Right renal pelvis (tissue), 4 donors: ENCODE measurements around the gene EPHA7. TPM values are rescaled to one million over a fixed set of nuclear protein-coding genes. Genes with fewer than 3 reads are reported as not detected.

Source experiments
- DNase-seq, 4 donors: peaks; one replicate each; pipeline ENCODE4 v3.0.0-alpha.2; 2013; ENCODE audit warnings: low read depth in 4 of 4, low spot score in 3 of 4, missing footprints in 1 of 4
- polyA plus RNA-seq, 4 donors: library from polyadenylated mRNA; unstranded; fragments of 120-200 nt; gene quantifications; one replicate each; pipeline ENCODE4 v1.2.1, GENCODE V29; 2013; ENCODE audit not compliant: insufficient read length in 4 of 4

EPHA7 gene
- polyA plus RNA-seq, 4 donors, result 38.8 to 52.9 (median 47.9) TPM

DNA sequence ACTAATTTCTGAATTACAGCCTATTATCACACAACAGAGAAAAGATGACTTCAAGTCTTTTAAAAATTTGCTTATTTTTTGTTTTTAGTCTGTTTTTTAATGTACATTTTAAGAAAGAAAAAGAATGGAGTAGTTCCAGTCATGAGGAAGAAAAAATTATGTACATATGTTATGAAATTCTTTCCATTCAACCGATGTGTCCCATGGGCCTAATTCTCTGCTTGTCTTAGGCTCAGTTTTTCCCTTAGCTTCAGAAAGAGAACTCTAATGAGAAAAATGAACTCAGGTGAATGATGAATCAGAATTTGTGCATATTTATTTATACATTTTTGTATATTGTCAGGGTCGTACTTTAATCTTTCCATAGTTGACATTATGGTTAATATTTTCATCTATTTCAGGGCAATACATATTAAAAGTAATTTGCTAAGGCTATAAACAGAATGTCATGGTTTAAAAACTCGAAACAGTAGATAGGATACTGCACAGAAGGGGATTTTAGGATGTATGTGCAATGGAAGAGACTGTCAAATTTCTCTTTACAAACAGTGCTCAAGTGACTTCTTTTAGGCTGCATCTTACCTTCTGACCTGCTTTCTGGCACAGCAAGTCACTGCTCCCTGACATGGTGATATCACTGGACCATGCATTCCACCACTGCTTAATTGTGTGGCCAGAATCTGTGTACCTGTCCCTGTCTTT, 153.1 kb downstream of the EPHA7 start:
- DNase-seq, result no peak

DNA sequence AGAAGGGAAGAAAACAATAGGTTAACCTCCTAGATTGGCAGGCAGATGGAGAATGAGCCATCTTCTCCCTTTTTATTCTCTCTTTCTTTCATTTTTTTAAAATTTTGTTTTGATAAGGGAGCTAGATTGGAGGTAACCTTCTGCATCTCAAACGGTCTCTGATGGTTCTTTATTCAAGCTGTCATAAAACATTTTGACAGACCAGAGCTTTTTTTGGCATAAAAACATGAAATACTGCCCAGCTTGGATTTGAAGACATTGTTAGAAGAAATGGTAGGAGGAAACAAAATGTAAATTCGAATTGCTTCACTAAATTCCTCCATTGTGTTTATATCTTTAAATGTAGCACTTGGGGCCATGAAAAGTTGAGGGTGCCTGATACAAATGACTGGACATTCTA, 158.5 kb downstream of the EPHA7 start:
- no peak for DNase-seq

DNA sequence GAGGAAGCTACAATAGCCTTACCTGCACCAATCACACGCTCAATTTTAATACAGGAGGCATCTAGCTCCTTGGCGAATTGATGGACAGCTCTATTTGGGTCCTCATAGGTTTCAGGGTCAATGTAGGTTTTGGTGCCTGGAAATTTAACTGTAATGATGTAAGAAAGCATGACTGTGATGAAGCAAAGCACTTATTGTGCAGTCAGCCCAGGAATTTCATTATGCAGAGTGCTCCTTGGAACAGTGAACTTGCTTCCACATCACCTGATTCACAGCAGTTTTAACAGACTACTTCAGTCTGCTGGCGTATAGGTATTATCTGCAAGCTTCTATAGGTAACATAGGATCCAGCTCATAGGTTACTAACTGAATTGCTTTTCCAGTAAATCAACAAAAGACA, 160.0 kb downstream of the EPHA7 start:
- DNase-seq, result no peak

DNA sequence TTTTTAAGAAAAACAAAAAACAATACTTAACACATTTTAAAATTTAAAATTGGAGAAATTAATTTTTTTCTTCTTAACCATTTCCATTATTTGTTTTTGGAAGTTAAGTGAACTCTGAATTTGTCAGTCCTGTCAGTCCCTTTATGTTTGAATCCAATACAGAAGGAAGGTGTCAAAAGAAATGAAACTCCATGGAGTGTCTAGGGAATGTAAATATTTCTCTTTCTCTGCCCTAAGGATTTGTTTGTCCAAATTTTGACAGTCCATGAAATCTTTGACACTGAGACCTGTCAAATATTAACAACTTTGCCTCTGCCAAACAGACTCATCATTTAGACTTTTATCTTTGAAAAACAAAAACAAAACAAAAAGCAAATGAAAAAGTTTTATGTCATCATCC, 166.4 kb downstream of the EPHA7 start:
- no peak for DNase-seq

DNA sequence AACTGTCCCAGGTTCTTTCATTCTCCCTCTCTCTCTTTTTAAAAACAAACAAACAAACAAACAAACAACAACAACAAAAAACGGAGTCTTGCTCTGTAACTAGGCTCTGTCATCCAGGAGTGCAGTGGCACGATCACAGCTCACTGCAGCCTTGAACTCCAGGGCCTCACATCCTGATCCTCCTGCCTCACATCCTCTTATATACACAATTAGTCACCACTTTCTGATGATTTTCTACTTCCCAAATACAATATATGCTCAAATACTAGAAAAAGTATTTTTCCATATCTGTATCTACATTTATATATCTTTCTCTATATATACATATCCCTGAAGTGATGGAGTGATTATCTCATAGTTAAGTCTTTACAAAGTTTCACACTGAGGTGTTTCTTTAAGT, 170.7 kb downstream of the EPHA7 start:
- DNase-seq, result no peak

DNA sequence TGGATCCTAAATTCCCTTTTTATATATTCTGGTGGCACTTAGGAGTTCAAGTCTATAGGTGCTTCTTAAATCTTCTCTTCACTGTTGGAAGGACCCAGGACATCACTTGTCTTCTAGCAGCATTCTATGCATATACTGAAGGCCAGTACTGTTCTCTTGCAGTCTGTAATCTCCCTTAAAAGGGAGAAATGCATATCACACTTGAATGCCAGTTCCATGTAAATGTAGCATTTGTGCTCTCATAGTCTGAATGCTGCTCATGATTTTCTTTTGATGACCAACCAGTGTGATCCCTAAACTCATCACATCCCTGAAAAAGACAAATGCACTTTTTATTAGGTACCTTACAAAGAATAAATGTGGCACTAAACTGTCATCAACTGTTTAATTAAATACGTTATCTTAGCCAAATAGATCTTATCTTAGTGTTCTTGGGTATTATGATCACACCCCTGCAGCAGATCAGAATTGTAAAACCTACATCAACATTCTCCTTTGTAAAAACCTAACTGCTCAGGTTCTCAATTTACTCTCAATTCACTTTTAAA, 176.1 kb downstream of the EPHA7 start:
- DNase-seq, result no peak

DNA sequence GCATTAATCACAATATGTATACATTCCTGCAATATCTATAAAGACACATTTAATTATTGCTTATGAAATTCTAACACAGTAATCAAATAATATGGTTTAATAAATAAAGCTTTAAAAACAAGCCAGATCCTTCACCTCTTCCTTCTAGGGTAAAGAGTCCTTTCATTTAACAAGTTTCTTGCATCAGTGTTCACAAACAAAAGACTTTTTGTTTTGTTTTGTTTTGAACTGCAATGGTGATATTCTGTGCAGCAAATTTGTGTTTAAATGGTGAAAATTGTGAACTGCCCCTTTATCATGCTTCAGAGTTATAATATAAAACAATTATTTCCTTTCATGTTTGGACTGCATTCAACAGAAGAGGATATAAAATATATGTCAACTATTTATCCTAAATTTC, 177.3 kb downstream of the EPHA7 start:
- no peak for DNase-seq

DNA sequence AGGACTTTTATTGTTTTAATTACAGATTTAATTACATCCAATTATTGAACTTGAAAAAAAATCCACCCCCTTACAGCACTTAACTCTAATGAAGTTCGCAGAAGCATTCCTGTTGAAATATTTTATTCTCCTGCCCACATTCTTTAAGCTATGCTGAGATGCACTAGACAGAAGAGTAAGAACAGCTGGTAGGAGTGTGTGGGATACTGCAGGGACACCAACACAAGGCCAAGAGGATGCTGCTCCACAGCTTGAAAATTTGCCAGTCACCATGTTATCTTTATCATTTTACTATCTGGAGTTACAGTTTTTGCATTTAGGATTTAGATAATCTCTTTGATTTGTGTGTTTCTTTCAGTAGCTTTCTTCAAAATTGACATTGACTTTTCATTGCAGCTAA, 180.7 kb downstream of the EPHA7 start:
- DNase-seq, result no peak

DNA sequence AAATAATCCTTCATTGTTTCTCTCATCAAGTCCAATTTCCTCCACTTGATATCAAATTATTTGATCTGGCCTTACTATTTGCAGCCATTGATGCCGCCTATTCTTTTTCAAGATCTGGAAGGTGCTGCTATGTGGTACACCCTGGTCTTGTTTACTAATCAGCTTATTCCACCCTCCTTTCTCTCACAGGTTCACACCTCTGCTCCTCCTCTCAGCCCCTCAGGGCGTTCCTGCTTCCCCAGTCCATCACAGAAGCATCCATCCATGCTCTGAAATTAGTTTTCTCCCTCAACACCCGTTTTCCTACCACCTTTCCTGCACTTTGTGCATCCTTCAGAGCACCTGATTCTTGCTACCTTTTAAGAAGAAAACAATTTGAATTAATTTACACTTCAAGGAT, 183.6 kb downstream of the EPHA7 start:
- no peak for DNase-seq

DNA sequence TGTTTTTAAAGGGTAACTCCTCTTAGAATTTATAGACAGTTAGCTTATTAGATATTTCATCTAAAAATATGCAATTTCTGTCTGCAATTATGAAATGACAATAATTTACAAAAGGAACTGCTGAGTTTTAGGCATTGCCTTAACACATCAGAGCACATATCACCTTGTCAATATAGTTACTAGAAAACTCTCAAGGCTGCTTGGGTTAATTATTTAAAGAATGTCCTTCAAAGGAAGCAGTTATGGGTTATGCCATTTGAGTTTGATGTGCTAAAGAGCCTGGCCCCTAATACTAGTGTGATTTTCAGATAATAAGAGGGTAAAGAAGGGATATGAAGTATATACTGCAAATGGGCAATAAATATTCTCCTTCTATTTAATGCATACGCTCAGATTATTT, 192.5 kb downstream of the EPHA7 start:
- peak in 1 of 4 donors; percentile 6 for DNase-seq

DNA sequence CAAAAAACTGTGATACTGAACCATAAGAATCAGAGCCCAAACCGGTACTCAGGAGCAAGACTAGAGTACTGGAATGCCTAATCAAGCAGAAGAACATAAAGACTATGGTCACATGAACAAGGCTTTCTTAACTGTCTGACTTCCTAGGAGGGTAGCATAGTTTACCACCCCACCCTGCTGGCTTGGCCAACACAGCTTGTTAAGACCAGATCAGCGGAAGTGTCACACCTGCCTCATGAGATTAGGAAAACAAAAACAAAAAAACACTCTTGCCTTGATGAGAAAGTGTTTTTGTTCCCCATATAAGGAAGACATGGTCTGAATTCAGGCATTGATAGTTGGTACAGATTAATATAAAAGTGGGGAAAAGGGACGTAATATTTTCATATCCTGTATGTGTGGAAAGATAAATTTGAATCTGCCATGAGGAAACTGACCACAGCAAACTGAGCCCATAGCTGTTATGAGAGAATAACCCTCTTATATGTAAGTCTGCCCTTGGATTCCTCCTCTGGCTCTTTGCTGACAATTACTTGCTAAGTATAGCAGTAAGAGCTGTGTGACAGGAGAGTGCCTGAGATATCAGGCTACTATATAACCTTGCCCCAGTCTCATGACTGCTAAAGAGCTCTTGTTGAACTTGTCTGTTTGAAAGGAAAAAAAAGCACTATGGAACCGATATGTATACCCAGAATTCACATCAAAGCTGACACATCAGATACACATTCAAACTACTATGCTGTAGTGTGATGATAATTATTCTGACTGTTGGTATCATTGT, 197.1 kb downstream of the EPHA7 start:
- no peak for DNase-seq

DNA sequence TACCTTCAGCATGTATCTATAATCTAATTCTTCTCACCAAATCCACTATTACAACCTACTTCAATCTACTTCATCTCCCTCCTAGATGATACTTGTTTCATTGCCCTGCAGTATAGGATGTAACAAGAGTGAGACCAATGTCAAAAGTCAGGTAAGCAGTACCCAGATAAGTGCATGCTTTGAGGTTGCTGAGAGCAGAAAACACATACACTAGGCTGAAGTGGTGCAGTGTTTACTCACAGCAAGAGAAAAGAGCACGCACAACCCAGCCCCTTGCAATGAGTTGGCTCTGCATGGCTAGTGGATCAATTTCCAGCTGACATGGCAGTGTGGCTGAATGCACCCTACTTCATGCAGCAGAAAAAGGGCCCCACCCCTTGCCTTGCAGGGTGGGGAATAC, 199.9 kb downstream of the EPHA7 start:
- DNase-seq, result no peak

DNA sequence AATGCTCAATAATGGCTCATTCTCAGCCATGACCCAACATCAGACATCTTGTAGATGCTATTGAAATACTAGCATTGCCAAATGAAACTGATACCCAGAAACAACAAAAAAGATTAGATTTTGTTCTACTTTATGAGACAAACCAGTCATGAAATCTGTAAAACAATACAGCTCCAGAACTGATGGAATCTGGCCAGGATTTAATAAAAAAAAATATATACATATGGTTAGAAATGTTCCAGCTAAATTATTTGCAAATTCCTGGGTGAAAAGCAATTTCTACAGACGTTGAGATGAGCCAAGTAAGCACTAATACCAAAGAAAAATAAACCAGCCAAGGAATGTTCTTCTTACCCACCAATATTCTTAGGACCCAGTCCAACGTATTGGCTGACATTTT, 201.3 kb downstream of the EPHA7 start:
- no peak for DNase-seq

DNA sequence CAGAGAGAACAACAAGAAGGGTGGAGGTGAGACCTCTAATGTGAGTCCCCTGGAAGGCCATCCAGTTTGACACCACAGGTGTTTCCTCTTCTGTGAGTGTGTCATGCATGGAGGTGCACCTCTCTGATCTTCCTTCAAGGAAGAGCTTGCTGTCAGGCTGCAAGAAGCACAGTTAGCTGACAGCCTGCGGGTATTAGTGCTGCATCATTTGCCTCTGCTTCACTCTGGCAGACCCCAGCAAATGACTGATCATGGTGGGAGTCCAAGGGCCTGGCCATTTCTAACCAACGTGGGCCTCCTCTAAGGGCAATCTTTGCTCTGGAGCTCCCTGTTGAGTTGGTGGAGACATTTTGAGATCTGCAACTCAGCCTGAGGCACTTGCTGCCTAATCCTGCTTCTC, 206.3 kb downstream of the EPHA7 start:
- DNase-seq, result no peak

DNA sequence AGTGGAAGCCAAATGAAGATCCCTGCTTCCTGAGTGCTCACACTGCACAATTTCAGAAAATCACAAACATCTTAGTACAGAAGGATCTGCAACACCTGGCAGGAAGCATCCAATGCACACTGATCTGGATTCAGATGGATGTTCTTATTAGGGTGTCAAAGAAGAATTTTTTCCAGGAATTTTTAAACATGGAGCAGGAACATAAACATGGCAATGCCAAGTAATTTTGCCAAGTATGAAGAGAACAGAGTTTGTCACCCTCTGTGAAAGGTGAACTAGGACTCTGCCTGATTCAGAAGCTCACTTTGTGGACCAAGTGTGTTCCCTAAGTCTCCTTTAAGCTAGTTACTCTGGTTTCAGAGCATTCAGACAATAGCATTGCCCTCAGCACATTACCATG, 208.5 kb downstream of the EPHA7 start:
- no peak for DNase-seq

DNA sequence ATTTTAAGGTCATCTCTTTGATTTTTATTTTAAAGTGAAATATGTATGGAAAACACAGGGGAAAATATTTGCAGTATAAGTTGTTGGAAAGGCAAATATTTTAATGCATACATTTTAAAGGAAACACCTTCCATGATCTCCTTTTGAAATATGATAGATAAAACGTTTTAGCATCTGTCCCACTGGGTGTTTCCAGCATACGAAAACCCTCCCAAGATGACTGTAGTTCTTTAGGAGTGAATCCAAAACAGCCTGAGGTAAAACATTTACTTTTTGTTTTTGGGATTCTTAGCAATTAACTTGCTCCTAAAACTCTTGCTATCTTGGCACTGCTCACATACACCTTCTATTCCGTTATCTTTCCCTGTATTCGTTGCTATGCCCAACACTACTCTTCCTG, 210.0 kb downstream of the EPHA7 start:
- DNase-seq, result no peak

DNA sequence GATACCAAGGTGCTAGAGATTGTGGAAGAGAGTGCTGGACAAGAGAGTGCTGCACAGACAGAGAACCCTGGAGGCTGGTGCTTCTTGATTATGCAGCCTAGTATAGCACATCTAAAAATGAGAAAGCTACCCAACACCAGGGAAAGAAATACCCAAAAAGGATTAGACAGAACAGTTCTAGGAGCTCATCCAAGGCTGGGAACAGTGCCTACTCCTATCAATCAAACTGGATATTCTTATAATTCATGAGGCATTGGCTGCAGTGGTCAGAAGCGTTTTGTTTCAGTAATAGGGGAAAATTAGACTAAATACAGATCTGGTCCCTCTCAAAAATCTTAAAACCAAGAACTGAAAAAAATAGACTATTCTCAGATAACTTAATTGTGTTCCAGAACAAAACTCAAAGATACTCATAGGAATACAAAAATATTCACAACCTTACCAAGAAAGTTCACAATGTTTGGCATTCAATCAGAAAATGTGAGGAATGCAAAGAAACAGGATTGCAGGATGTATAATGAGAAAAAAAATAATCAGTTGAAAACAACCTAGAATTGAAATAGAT, 222.9 kb downstream of the EPHA7 start:
- no peak for DNase-seq

DNA sequence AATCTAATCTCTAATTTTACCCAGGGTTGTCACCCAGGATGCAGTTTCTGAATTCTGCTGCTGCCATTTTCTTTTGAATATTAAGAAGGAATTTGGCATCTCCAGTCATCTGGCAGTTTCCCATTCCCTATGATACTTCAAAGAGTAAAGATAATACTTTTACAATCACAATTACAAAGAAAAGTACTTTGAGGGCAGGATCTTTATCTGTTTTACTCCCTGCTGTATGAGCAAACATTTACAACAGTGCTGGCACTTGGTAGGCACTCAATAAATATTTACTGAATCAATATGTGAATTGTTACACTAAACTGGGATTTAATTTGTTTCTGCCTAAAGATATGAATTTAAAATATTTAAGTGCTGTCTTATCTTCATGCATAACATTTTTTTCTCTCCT, 224.9 kb downstream of the EPHA7 start:
- no peak for DNase-seq

DNA sequence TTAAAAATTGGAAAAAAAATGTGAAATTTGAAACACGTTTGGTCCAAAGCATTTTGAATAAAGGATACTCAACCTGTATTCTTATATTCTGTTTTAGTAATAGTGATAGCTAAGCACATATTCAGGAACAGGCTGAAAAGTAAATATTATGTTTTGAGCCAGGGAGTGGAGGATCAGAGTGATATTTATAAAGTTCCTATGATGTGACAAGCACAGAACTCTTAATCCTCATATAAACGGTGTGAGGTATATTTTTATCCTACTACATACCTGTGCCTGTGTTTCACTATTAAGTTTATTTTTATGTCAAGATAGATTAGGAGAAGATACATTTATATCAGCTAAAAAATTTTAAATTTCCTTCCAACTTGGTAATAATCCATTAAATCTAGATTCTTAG, 225.5 kb downstream of the EPHA7 start:
- no peak for DNase-seq
